ENCODE results near the gene TAS2R40. TPM values are rescaled to one million over a fixed set of nuclear protein-coding genes. Genes with fewer than 3 reads are reported as not detected.

Gene TAS2R40
- total and polyA plus RNA-seq, 2 donors (not counting 3 experiments of a cell fraction or from before 2014, with no cell fraction given), result not detected

DNA sequence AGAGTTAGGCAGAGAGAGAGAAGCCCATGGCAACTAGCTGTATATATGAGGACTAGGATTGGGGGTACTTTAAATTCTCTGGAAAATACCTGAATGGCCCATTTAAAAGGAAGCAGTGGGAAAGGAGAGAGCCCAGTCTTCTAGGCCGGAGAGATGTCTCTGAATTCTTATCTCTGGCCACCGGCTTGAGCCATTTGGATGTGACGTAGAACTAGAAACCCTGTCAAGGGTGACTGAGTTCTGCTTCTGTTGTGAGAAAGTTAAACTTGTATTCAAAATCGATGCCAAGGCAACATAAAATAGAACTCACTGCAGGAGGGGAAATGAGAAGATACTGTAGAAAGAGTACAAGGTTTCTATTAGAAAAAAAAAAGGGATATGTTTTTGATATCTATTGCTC is 35.1 kb downstream of the TAS2R40 start:
- BruUV-seq (replicated peaks), result no TSS peak
- H2AFZ ChIP-seq (ENCODE audit: low read depth, low read length), result no peak overlapping the region
- no peaks in the 10 kb centered on the region for H3K36me3 ChIP-seq (ENCODE audit: control insufficient read depth in 2 of 2, extremely low read depth in 1 of 2, insufficient read depth in 2 of 2, low read length in 2 of 2)
- H3K9me3 ChIP-seq (replicated peaks; ENCODE audit: control insufficient read depth, insufficient read depth, low read length), result no peaks in the 10 kb centered on the region
- ChIA-PET POLR2A (no interaction called here), CTCF (interaction anchor here (1.6 kb wide), 1 partner anchor 123 kb away, joined by 4 read pairs; no protein-coding TSS in a partner anchor)
- H3K4me2 ChIP-seq (ENCODE audit: insufficient read depth, low read length), result no peak overlapping the region
- FAIRE-seq (no peak), DNase-seq (ENCODE audit: low read depth, low spot score) (no peak)
- H3K27ac ChIP-seq (ENCODE audit: insufficient read depth, low read depth, low read length), result no peak overlapping the region
- H3K27me3 ChIP-seq (ENCODE audit: control insufficient read depth in 2 of 2, insufficient read depth in 2 of 2, low read length in 2 of 2), result no peaks in the 10 kb centered on the region
- no peak for TF ChIP-seq POLR2AphosphoS5 (IDR thresholded peaks at IDR 0.05; ENCODE audit: insufficient read depth, low read depth, low read length)
- TF ChIP-seq EZH2 (IDR thresholded peaks at IDR 0.05; ENCODE audit: borderline replicate concordance, low read depth, low read length, severe bottlenecking), result no peak
- TF ChIP-seq, protein P1, sequence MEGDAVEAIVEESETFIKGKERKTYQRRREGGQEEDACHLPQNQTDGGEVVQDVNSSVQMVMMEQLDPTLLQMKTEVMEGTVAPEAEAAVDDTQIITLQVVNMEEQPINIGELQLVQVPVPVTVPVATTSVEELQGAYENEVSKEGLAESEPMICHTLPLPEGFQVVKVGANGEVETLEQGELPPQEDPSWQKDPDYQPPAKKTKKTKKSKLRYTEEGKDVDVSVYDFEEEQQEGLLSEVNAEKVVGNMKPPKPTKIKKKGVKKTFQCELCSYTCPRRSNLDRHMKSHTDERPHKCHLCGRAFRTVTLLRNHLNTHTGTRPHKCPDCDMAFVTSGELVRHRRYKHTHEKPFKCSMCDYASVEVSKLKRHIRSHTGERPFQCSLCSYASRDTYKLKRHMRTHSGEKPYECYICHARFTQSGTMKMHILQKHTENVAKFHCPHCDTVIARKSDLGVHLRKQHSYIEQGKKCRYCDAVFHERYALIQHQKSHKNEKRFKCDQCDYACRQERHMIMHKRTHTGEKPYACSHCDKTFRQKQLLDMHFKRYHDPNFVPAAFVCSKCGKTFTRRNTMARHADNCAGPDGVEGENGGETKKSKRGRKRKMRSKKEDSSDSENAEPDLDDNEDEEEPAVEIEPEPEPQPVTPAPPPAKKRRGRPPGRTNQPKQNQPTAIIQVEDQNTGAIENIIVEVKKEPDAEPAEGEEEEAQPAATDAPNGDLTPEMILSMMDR (IDR thresholded peaks at IDR 0.05; ENCODE audit: extremely low read depth in 1 of 2, insufficient read depth in 1 of 2, low read depth in 1 of 2, low read length in 2 of 2), result no peak
- TF ChIP-seq FOS (IDR thresholded peaks at IDR 0.05; ENCODE audit: borderline replicate concordance, insufficient read depth, low read length), result no peak
- TF ChIP-seq POLR2A (IDR thresholded peaks at IDR 0.05; ENCODE audit: low read depth, low read length), result no peak
- TF ChIP-seq MYC (IDR thresholded peaks at IDR 0.05; ENCODE audit: low read depth, low read length), result no peak
- no peak for TF ChIP-seq JUN (IDR thresholded peaks at IDR 0.05; ENCODE audit: borderline replicate concordance, insufficient read depth, insufficient read length, low read depth)
- TF ChIP-seq GATA2 (IDR thresholded peaks at IDR 0.05; ENCODE audit: insufficient read depth, insufficient read length, low read depth, low read length), result no peak
- TF ChIP-seq, protein P2, sequence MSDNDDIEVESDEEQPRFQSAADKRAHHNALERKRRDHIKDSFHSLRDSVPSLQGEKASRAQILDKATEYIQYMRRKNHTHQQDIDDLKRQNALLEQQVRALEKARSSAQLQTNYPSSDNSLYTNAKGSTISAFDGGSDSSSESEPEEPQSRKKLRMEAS (IDR thresholded peaks at IDR 0.05; ENCODE audit: insufficient read depth, insufficient read length), result no peak
- H3K4me1 ChIP-seq (ENCODE audit: control insufficient read depth, extremely low read depth, insufficient read depth, low read length), result peaks cover 2% of the 10 kb centered on the region
- no peak overlapping the region for H3K9ac ChIP-seq (replicated peaks; ENCODE audit: extremely low read depth, insufficient read depth, low read length)
- H3K9me1 ChIP-seq (replicated peaks; ENCODE audit: control insufficient read depth, extremely low read depth, insufficient read depth, low read length), result no peaks in the 10 kb centered on the region
- intact Hi-C loops (cut with micrococcal nuclease), result no loop called here
- dilution Hi-C loops (cut with MboI; ENCODE audit: extremely low pct_ligation_motif_present, low sequenced_read_pairs), result no loop called here
- H4K20me1 ChIP-seq (replicated peaks; ENCODE audit: control insufficient read depth, extremely low read depth, insufficient read depth, low read length), result no peaks in the 10 kb centered on the region
- no peak overlapping the region for H3K4me3 ChIP-seq (replicated peaks in 1 of 3; ENCODE audit: insufficient read depth in 1 of 3, low read depth in 1 of 3, low read length in 3 of 3)
- no peaks in the 10 kb centered on the region for H3K79me2 ChIP-seq (ENCODE audit: control insufficient read depth, insufficient read depth, low read length)

Data from endothelial cell of umbilical vein (primary cell).